Measurements from ENCODE around the gene EXOC3L4.

Gene EXOC3L4

GRCh38 chr14:103096387-103096786 lies 1.9 kb downstream of the EXOC3L4 start:
- Histone ChIP-seq H3K4me3 (ENCODE audit: low read depth, low read length, poor library complexity, severe bottlenecking) (no peak overlapping the region), H3K36me3 (ENCODE audit: insufficient read depth, low read length) (no peaks in the 10 kb centered on the region), H3K4me1 (ENCODE audit: insufficient read depth, low read length, severe bottlenecking) (peaks cover 17% of the 10 kb centered on the region), H3K4me2 (ENCODE audit: low read length) (no peak overlapping the region), H3K9me2 (ENCODE audit: low read depth, low read length) (no peaks in the 10 kb centered on the region), H4K20me1 (ENCODE audit: insufficient read depth, low read length) (no peaks in the 10 kb centered on the region), H2AFZ (ENCODE audit: low read length) (no peak overlapping the region), H3K27ac (ENCODE audit: low read depth, low read length, poor library complexity, severe bottlenecking) (no peak overlapping the region), H3K27me3 (ENCODE audit: insufficient read depth, low read length) (0 out of 2 replicates have a peak, but pooled peaks cover 5% of the 10 kb centered on the region), H3F3A (ENCODE audit: insufficient read depth, low read length) (no peaks in the 10 kb centered on the region), H3K79me2 (ENCODE audit: insufficient read depth, low read length) (no peaks in the 10 kb centered on the region), H3K9me3 (ENCODE audit: low read length) (no peaks in the 10 kb centered on the region), H3K9ac (ENCODE audit: low read length) (no peak overlapping the region)
- no peak for TF ChIP-seq CTCF (IDR thresholded peaks at IDR 0.05; ENCODE audit: low read length)
- TF ChIP-seq EZH2 (IDR thresholded peaks at IDR 0.05; ENCODE audit: borderline replicate concordance, low read length), result no peak

DNA sequence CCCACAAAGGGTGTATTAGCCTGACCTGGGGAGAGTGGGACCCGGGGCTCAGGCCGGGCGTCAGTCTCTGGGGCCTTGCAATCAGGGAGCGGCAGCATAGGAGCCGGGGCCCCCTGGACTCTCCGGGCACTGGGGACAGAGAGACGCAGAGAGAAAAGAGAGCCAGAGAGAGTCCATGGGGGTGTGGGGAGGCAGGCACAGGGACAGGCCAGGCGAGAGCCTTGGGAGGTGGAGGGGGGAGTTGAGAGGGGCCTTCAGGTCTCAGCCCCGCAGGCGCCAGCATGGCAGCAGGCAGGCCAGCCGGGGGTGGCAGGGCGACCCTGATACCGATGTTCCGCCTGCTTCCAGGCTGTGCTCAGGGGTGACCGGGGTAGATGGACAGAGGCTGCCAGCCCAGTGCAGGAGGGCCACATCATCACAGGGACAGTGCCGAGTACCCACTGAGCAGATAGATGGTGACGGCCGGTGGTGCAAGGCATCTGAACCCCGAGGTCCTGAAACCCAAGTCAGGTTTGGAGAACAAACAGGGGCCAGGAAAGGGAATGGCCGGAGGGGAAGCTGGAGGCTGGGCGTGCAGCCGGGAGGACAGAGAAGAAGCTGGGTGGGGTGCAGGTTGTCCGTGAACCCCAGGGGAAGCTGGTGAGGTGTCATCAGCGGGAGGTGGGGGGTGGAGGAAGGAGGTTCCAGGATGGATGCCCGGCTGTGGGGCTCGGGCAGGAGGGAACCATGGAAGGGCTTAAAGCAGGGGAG lies 2.9 kb downstream of the EXOC3L4 start:
- H3K27me3 ChIP-seq (ENCODE audit: insufficient read depth, low read length), result 0 out of 2 replicates have a peak, but pooled peaks cover 5% of the 10 kb centered on the region
- peaks cover 13% of the 10 kb centered on the region for H3K4me1 ChIP-seq (ENCODE audit: insufficient read depth, low read length, severe bottlenecking)
- H4K20me1 ChIP-seq (ENCODE audit: insufficient read depth, low read length), result no peaks in the 10 kb centered on the region
- no peak overlapping the region for H3K4me2 ChIP-seq (ENCODE audit: low read length)
- no peak for TF ChIP-seq EZH2 (IDR thresholded peaks at IDR 0.05; ENCODE audit: borderline replicate concordance, low read length)
- TF ChIP-seq CTCF (IDR thresholded peaks at IDR 0.05; ENCODE audit: low read length), result no peak
- H3K27ac ChIP-seq (ENCODE audit: low read depth, low read length, poor library complexity, severe bottlenecking), result no peak overlapping the region
- no peaks in the 10 kb centered on the region for H3K36me3 ChIP-seq (ENCODE audit: insufficient read depth, low read length)
- H2AFZ ChIP-seq (ENCODE audit: low read length), result no peak overlapping the region
- H3K4me3 ChIP-seq (ENCODE audit: low read depth, low read length, poor library complexity, severe bottlenecking), result no peak overlapping the region
- no peaks in the 10 kb centered on the region for H3F3A ChIP-seq (ENCODE audit: insufficient read depth, low read length)
- no peaks in the 10 kb centered on the region for H3K9me3 ChIP-seq (ENCODE audit: low read length)
- H3K9me2 ChIP-seq (ENCODE audit: low read depth, low read length), result no peaks in the 10 kb centered on the region
- no peak overlapping the region for H3K9ac ChIP-seq (ENCODE audit: low read length)
- no peaks in the 10 kb centered on the region for H3K79me2 ChIP-seq (ENCODE audit: insufficient read depth, low read length)

GRCh38 chr14:103097994-103098957 lies 3.8 kb downstream of the EXOC3L4 start:
- 0 out of 2 replicates have a peak, but pooled peaks cover 5% of the 10 kb centered on the region for H3K27me3 ChIP-seq (ENCODE audit: insufficient read depth, low read length)
- H2AFZ ChIP-seq (ENCODE audit: low read length), result no peak overlapping the region
- TF ChIP-seq EZH2 (IDR thresholded peaks at IDR 0.05; ENCODE audit: borderline replicate concordance, low read length), result no peak
- no peak for TF ChIP-seq CTCF (IDR thresholded peaks at IDR 0.05; ENCODE audit: low read length)
- no peaks in the 10 kb centered on the region for H3K36me3 ChIP-seq (ENCODE audit: insufficient read depth, low read length)
- H3K27ac ChIP-seq (ENCODE audit: low read depth, low read length, poor library complexity, severe bottlenecking), result no peak overlapping the region
- H3K4me3 ChIP-seq (ENCODE audit: low read depth, low read length, poor library complexity, severe bottlenecking), result no peak overlapping the region
- no peak overlapping the region for H3K9ac ChIP-seq (ENCODE audit: low read length)
- H3K4me1 ChIP-seq (ENCODE audit: insufficient read depth, low read length, severe bottlenecking), result peaks cover 13% of the 10 kb centered on the region
- H3K9me3 ChIP-seq (ENCODE audit: low read length), result no peaks in the 10 kb centered on the region
- H3K9me2 ChIP-seq (ENCODE audit: low read depth, low read length), result no peaks in the 10 kb centered on the region
- no peaks in the 10 kb centered on the region for H3F3A ChIP-seq (ENCODE audit: insufficient read depth, low read length)
- no peaks in the 10 kb centered on the region for H4K20me1 ChIP-seq (ENCODE audit: insufficient read depth, low read length)
- H3K4me2 ChIP-seq (ENCODE audit: low read length), result no peak overlapping the region
- H3K79me2 ChIP-seq (ENCODE audit: insufficient read depth, low read length), result no peaks in the 10 kb centered on the region

All from OCI-LY1 (cell line).